PC-9 (cell line): ENCODE results near the gene RAB11A. TPM values are rescaled to one million over a fixed set of nuclear protein-coding genes. Genes with fewer than 3 reads are reported as not detected.

ENCODE experiments used
- BruUV-seq: library from RNA; stranded (reverse); fragments of 400-500 nt; replicated peaks from 2 replicates; lab custom pipeline; 2021; lab: Mats Ljungman, UMichigan
- CTCF ChIA-PET: fragments of 300-600 bp; sonication (Branson Sonifier 250); formaldehyde crosslinking; loops from one replicate; lab custom pipeline; 2022; ENCODE audit warnings: antibody characterized with exemption; lab: Charles Lee
- POLR2A ChIA-PET: fragments of 300-600 bp; sonication (Branson Sonifier 250); formaldehyde crosslinking; loops from one replicate; lab custom pipeline; 2022; ENCODE audit warnings: antibody characterized with exemption; ENCODE audit not compliant: unreplicated experiment; lab: Charles Lee
- DNase-seq, 2 experiments: peaks; one replicate each; pipeline versions ENCODE4 v3.0.0 to v3.0.0-alpha.2; 2015 to 2022; ENCODE audit warnings: mixed read lengths in 1 of 2
- H2AFZ ChIP-seq: fragments of 200-600 bp; sonication (generic); 2 replicates; pipeline ENCODE4 v1.8.1; 2017; ENCODE audit warnings: antibody characterized with exemption
- H3F3A ChIP-seq: fragments of 200-600 bp; sonication (generic); 2 replicates; pipeline ENCODE4 v1.8.1; 2017; ENCODE audit warnings: antibody characterized with exemption, mild to moderate bottlenecking, low read depth; ENCODE audit not compliant: insufficient read depth
- H3K27ac ChIP-seq: fragments of 200-600 bp; sonication (generic); 2 replicates; pipeline ENCODE4 v1.6.1; 2016; ENCODE audit warnings: mixed run types
- H3K27me3 ChIP-seq: fragments of 200-600 bp; sonication (generic); 2 replicates; pipeline ENCODE4 v1.6.1; 2016; ENCODE audit warnings: low read depth, mixed run types; ENCODE audit not compliant: insufficient read depth
- H3K36me3 ChIP-seq: fragments of 200-600 bp; sonication (generic); 2 replicates; pipeline ENCODE4 v1.6.1; 2016; ENCODE audit warnings: low read depth, mixed run types
- H3K4me1 ChIP-seq: fragments of 200-600 bp; sonication (generic); replicated peaks from 2 replicates; pipeline ENCODE4 v1.6.1; 2016; ENCODE audit warnings: mixed run types; ENCODE audit not compliant: insufficient read depth
- H3K4me2 ChIP-seq: fragments of 200-600 bp; sonication (generic); 2 replicates; pipeline ENCODE4 v1.6.1; 2017; ENCODE audit warnings: mixed run types
- H3K4me3 ChIP-seq: fragments of 200-600 bp; sonication (generic); 2 replicates; pipeline ENCODE4 v1.6.1; 2016; ENCODE audit warnings: mixed run types
- H3K79me2 ChIP-seq: fragments of 200-600 bp; sonication (generic); 2 replicates; pipeline ENCODE4 v1.6.1; 2017; ENCODE audit warnings: low read depth, mixed run types
- H3K9me2 ChIP-seq: fragments of 200-600 bp; sonication (generic); 2 replicates; pipeline ENCODE4 v1.8.1; 2017; ENCODE audit warnings: mild to moderate bottlenecking; ENCODE audit not compliant: insufficient read depth
- H3K9me3 ChIP-seq: fragments of 200-600 bp; sonication (generic); 2 replicates; pipeline ENCODE4 v1.8.1; 2016; ENCODE audit warnings: low read depth; ENCODE audit not compliant: insufficient read depth
- H4K20me1 ChIP-seq: fragments of 200-600 bp; sonication (generic); 2 replicates; pipeline ENCODE4 v1.8.1; 2017; ENCODE audit not compliant: insufficient read depth
- EZH2 ChIP-seq: fragments of 200-600 bp; sonication (generic); IDR thresholded peaks from 2 replicates; pipeline ENCODE4 v1.8.0; 2017; ENCODE audit warnings: antibody characterized with exemption, low read depth
- intact Hi-C: fragments of 100-400 bp; cut with micrococcal nuclease; formaldehyde crosslinking; loops from one replicate; pipeline ENCODE4 v1.10.0; 2022; ENCODE audit not compliant: unreplicated experiment
- total RNA-seq: library from RNA; stranded (reverse); gene quantifications from 2 replicates; pipeline ENCODE4 v1.2.3, GENCODE V29; 2021
- TF ChIP-seq, protein P1 (sequence below): fragments of 200-600 bp; sonication (generic); conservative IDR thresholded peaks from 2 replicates; pipeline ENCODE4 v1.6.1; 2017; ENCODE audit warnings: mixed run types, antibody characterized with exemption, mild to moderate bottlenecking, moderate library complexity

Gene RAB11A
- total RNA-seq, 1 experiment from 2014 or later = 233 TPM

DNA sequence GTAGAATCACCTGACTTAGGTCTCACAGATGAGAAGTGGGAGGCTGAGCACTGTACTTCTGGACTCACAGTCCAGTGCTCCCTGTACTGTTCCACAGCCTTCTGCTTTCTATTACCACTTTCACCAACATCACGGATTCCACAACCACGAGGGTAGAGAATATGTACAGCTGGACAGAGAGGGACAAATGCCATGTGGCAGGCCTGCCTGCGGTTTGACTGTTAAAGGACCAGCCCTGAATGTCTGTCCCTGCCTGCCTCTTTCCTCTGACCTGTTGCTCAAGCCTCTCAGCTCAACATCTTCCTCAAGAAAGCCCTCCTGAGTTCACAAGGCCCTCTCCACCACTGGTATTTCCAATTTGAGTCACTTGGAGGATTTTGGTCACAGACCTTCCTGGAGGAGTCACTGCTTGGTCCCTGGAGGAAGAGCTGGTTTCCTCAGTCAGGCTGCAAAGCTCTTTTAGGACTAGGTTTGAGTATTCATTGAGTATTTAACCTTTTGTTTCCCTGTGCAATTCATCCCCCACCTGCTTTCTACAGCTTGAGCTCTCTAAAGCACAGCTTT, 49.1 kb downstream of the RAB11A start:
- DNase-seq = no peak
- Histone ChIP-seq H4K20me1 (no peaks in the 10 kb centered on the region), H3F3A (no peaks in the 10 kb centered on the region), H3K4me1 (no peaks in the 10 kb centered on the region), H3K79me2 (no peaks in the 10 kb centered on the region), H3K4me2 (no peak overlapping the region), H3K27me3 (no peaks in the 10 kb centered on the region), H3K9me3 (no peaks in the 10 kb centered on the region), H2AFZ (no peak overlapping the region), H3K4me3 (no peak overlapping the region), H3K9me2 (no peaks in the 10 kb centered on the region), H3K27ac (no peak overlapping the region), H3K36me3 (no peaks in the 10 kb centered on the region)
- TF ChIP-seq EZH2 = no peak
- TF ChIP-seq, protein P1, sequence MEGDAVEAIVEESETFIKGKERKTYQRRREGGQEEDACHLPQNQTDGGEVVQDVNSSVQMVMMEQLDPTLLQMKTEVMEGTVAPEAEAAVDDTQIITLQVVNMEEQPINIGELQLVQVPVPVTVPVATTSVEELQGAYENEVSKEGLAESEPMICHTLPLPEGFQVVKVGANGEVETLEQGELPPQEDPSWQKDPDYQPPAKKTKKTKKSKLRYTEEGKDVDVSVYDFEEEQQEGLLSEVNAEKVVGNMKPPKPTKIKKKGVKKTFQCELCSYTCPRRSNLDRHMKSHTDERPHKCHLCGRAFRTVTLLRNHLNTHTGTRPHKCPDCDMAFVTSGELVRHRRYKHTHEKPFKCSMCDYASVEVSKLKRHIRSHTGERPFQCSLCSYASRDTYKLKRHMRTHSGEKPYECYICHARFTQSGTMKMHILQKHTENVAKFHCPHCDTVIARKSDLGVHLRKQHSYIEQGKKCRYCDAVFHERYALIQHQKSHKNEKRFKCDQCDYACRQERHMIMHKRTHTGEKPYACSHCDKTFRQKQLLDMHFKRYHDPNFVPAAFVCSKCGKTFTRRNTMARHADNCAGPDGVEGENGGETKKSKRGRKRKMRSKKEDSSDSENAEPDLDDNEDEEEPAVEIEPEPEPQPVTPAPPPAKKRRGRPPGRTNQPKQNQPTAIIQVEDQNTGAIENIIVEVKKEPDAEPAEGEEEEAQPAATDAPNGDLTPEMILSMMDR = no peak
- intact Hi-C loops = loop anchor here (10.0 kb wide), 1 partner anchor 276 kb away; no protein-coding TSS in a partner anchor
- ChIA-PET POLR2A (interaction anchor here (0.6 kb wide), 1 partner anchor 16 kb away, joined by 4 read pairs; no protein-coding TSS in a partner anchor), CTCF (no interaction called here)
- no TSS peak for BruUV-seq

- no peak overlapping the region for H2AFZ ChIP-seq
- H3K27me3 ChIP-seq = no peaks in the 10 kb centered on the region
- CTCF ChIA-PET = no interaction called here
- no peak overlapping the region for H3K27ac ChIP-seq
- H3K79me2 ChIP-seq = no peaks in the 10 kb centered on the region
- no peaks in the 10 kb centered on the region for H3K36me3 ChIP-seq
- H3K4me2 ChIP-seq = no peak overlapping the region
- H4K20me1 ChIP-seq = no peaks in the 10 kb centered on the region
- TF ChIP-seq EZH2 = no peak
- TF ChIP-seq, protein P1 = no peak
- intact Hi-C loops = loop anchor here (10.0 kb wide), 1 partner anchor 276 kb away; no protein-coding TSS in a partner anchor
- POLR2A ChIA-PET = interaction anchor here (0.6 kb wide), 1 partner anchor 17 kb away, joined by 4 read pairs; no protein-coding TSS in a partner anchor
- no peaks in the 10 kb centered on the region for H3F3A ChIP-seq
- no peak overlapping the region for H3K4me3 ChIP-seq
- no peak for DNase-seq
- no peaks in the 10 kb centered on the region for H3K4me1 ChIP-seq
- H3K9me3 ChIP-seq = no peaks in the 10 kb centered on the region
- H3K9me2 ChIP-seq = no peaks in the 10 kb centered on the region
- BruUV-seq = no TSS peak
Observed at GRCh38 chr15:65918945-65919344, 49.7 kb downstream of the RAB11A start.

DNA sequence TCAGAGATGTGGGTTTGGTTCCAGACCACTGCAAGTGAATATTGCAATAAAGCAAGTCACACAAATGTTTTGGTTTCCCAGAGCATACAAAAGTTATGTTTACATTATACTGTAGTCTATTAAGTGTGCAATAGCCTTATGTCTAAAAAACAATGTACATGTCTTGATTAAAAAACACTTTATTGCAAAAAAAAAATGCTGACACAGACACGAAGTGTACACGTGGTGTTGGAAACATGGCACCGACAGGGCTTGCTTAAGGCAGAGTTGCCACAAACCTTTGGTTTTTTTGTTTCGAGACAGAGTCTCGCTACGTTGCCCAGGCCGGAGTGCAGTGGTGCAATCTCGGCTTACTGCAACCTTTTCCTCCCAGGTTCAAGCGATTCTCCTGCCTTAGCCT, 50.1 kb downstream of the RAB11A start:
- Histone ChIP-seq H3K4me2 (no peak overlapping the region), H3K4me1 (no peaks in the 10 kb centered on the region), H3K9me3 (no peaks in the 10 kb centered on the region), H2AFZ (no peak overlapping the region), H3K27me3 (no peaks in the 10 kb centered on the region), H3F3A (no peaks in the 10 kb centered on the region), H3K36me3 (no peaks in the 10 kb centered on the region), H3K4me3 (no peak overlapping the region), H3K79me2 (no peaks in the 10 kb centered on the region), H3K27ac (no peak overlapping the region), H3K9me2 (no peaks in the 10 kb centered on the region), H4K20me1 (no peaks in the 10 kb centered on the region)
- DNase-seq = no peak
- ChIA-PET CTCF (no interaction called here), POLR2A (no interaction called here)
- intact Hi-C loops = loop anchor here (10.0 kb wide), 1 partner anchor 275 kb away; no protein-coding TSS in a partner anchor
- no TSS peak for BruUV-seq
- TF ChIP-seq, protein P1 = no peak
- TF ChIP-seq EZH2 = no peak
